Measurements from ENCODE around the gene SKOR1.
A peak's percentile ranks its signal among the peaks of the same experiment; 100 is the strongest.

SKOR1 gene

DNA sequence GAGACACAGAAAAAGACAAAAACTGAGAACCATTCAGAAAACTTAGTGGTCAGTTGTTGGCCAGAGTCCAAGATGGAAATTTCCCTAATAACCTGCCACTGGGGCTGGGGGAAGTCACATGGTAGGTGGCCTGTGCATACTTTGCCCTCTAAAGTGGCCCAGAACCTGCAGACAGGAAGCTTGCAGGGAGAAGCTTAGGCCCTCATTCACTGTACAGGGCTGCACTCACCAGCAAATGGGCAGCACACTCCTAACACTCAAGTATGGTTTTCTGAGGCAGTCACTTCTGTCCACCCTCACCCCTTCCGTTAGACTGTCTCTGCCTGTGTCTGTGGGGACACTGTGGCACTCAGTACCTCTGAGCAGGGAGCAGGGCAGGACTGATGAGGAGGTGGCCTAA, 29.0 kb downstream of the SKOR1 start:
- DNase-seq = no peak

GRCh38 chr15:67855842-67856241, 30.5 kb downstream of the SKOR1 start:
- no peak for DNase-seq

DNA sequence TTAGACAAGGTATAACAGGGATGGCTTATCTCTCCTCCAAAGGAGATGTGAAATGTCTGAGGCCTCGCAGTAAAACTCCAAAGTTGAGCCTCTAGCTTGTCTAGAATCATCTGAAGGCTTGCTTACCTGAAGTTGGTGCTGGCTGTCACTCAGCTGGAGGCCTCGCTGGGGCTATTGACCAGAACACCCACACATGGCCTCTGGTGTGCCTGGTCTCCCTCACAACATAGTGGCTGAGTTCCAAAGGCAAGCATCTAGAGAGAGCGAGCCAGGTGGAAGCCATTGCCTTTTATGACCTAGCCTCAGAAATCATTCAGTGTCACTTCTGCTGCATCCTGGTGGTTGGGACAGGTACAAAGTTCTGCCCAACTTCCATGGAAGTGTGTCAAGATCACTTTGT, 31.9 kb downstream of the SKOR1 start:
- no peak for DNase-seq

GRCh38 chr15:67859331-67859946, 34.1 kb downstream of the SKOR1 start:
- no peak for DNase-seq

- no peak for DNase-seq
Measured at GRCh38 chr15:67861983-67862382, 36.7 kb downstream of the SKOR1 start.

DNA sequence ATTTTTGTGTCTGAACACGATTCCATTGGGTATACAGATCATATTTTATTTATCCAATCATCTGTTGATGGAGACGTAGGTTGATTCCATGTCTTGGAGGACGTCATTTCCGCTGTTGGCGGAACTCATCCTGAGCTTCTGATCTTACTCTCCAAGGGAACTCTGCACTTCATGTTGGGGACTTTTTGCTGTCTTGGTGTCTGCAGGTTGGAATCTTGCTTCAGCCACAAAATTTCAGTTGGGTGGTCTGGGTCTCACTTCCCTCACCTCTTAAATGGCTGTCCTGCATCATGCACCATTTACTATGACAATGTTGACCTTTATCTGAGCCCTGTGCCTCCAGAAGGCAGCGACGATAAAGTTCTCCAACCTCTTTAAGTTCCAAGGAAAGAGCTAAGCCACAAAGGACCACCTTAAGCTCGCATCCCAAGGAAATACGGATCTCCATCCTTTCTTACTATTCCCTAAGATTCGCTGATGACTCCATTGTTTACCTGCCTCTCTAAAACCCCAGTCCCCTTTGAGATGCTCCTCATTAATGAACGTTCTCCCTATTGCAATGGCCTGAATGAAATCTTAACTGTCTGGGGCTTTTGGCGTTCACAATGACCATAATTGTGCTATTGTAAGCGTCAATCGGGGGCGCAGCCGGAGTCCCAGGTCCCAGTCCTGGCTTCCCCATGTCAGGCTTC, 37.6 kb downstream of the SKOR1 start:
- DNase-seq = no peak

DNA sequence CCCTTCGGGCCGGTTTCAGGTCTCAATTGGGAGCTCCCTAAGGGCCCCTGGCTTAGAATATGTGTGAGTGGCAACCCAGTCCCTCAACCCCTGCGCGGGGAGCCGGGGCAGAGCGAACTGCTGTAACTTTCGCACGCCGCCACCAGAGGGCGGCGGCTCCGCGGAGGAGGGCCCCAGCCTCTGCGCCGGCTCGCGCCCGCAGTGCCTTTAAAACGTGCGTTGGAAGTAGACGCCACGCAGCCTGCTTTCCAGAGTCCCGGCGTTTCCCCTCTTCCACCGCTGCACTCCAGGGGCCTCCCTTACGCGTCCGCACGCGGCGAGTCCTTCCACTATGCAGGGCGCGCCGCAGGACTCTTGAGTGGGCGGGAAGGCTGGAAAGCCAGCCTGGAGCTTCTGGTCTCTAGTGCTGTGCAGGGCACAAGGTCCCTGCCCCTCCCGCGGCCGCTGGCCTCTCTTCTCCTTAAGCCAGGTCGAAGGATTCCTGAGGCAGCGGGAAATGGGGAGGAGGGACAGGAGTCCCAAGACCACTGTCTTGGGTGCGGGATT, 38.2 kb downstream of the SKOR1 start:
- peak; percentile 73 for DNase-seq

DNA sequence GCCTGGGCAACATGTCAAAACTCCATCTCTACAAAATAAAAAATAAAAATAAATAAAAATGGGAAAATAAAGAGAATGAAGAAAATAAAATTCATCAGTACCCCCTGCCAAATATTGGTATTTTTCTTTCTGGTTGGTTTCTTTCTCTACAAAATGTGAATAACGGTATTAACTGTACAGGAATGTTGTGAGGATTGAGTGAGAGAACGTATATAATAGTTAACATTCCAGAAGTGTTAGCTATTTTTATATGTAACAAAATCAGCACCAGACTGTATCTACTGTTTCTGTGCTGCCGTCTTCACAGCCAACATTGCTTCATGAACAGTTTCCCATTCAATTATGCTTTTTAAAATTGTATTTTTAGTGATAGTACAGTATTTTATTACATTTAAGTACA, 40.0 kb downstream of the SKOR1 start:
- no peak for DNase-seq

GRCh38 chr15:67865766-67866165, 40.5 kb downstream of the SKOR1 start:
- no peak for DNase-seq

DNA sequence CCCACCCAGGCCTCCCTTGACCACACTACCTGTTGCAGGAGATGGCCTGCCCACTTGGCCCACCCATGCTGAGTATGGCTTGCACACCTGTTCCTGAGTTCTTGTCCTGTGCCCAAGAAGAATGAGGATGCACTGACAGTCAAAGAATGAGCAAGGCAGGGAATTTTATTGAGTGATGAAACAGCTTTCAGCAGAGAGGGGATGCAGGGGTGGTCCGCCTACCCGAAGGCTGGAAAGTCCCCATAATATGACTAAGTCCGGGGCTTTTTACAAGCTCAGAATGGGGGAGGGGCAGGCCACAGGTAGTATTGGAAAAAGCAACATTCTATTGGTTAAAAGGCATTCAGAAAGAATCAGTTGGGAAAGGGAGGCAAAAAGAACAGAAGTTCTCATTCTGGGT, 44.4 kb downstream of the SKOR1 start:
- no peak for DNase-seq

DNA sequence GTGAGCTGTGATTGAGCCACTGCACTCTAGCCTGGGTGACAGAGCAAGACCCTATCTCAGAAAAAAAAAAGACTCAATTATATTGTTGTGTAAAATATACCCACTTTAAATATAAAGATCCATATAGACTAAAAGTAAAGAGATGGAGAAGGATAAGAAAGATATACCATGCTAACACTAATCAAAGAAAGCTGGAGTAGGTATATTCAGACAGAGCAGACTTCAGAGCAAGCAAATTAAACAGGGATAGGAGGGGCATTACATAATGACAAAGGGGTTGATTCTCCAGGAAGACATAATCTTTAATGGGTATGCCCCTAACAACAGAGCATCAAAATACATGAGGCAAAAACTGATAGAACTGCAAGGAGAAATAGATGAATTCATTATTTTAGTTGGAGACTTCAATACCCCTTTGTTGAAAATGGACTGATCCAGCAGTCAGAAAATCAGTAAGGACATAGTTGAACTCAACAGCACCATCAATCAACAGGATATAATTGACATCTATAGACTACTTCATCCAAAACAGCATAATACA, 45.6 kb downstream of the SKOR1 start:
- no peak for DNase-seq

DNA sequence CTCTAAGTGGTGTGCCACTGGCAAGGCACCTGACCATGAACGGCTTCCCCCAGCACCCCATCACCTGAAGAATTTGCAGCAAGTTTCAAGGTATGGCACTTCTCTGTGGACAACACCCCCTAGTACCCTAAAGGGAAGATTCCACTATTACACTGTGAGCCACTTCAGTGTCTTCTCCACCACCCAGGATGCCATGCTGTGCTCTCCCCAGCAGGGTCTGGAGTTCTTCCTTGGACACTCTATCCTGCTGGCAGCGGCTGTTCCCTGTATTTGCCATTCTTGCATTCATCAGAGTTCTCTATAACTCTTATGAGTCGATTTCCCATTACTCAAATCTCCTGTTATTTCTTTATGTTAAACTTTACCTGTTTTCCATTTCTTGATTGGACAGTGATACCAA, 48.5 kb downstream of the SKOR1 start:
- no peak for DNase-seq

GRCh38 chr15:67878712-67879206, 53.5 kb downstream of the SKOR1 start:
- no peak for DNase-seq

- no peak for DNase-seq
Measured at GRCh38 chr15:67879440-67880129, 54.3 kb downstream of the SKOR1 start.

- DNase-seq = peak; percentile 32
Measured at GRCh38 chr15:67880651-67881182, 55.4 kb downstream of the SKOR1 start.

DNA sequence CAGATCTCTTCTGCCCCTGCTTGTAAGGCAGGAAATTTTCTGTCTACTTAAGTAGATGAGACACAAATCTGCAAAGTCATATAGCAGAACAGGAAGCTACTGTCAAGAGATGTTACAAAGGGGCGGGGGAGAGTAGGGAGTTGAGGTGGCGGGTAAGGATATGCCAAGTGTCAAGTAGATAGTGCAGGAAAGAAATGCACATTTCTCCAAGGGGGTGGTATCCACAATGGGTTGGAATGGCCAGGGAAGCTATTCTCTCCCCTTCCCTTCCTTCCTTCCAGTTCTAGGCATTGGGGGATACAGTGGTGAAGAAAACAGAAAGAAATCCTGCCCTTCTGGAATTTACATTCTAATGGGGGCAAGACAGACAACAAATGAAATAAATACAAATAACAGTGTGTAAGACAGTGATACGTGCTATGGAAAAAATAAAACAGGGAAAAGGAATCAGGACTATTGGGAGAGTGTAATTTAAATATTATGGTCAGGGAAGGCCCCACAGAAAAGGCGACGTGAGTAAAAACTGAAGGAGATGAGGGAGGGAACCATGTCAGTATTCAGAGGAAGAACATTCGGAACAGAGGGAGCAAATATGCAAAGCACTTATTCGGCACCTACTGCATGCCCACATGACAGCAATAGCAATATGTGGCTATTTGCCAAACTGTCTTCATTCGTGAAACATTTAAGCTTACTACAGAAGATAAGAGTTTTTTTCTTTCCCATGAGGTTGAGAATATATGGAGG, 57.4 kb downstream of the SKOR1 start:
- DNase-seq = peak; percentile 88

- peak; percentile 18 for DNase-seq
Measured at GRCh38 chr15:67883234-67883773, 58.0 kb downstream of the SKOR1 start.

GRCh38 chr15:67884009-67884408, 58.7 kb downstream of the SKOR1 start:
- DNase-seq = no peak
